OCI-LY1 (cell line): ENCODE measurements around the gene AKT2.

Experiments
- H2AFZ ChIP-seq: fragments of 200-600 bp; sonication (generic), shearing (Covaris generic); 2 replicates; pipeline ENCODE4 v1.6.0; 2014; ENCODE audit warnings: antibody characterized with exemption, mild to moderate bottlenecking, low read length
- H3F3A ChIP-seq: fragments of 200-600 bp; sonication (generic), shearing (Covaris generic); 2 replicates; pipeline ENCODE4 v1.6.0; 2014; ENCODE audit warnings: mild to moderate bottlenecking, antibody characterized with exemption, low read length, moderate library complexity; ENCODE audit not compliant: insufficient read depth
- H3K27ac ChIP-seq: fragments of 200-600 bp; sonication (generic); 2 replicates; pipeline ENCODE4 v1.5.1; 2014; ENCODE audit warnings: low read length, mixed run types, mild to moderate bottlenecking, low read depth; ENCODE audit not compliant: poor library complexity, severe bottlenecking
- H3K27me3 ChIP-seq: fragments of 200-600 bp; sonication (generic); 2 replicates; pipeline ENCODE4 v1.6.0; 2014; ENCODE audit warnings: antibody characterized with exemption, mild to moderate bottlenecking, low read length, moderate library complexity; ENCODE audit not compliant: insufficient read depth
- H3K36me3 ChIP-seq: fragments of 200-600 bp; sonication (generic); 2 replicates; pipeline ENCODE4 v1.6.1; 2014; ENCODE audit warnings: mild to moderate bottlenecking, antibody characterized with exemption, low read length, moderate library complexity, mixed read lengths; ENCODE audit not compliant: insufficient read depth
- H3K4me1 ChIP-seq: fragments of 200-600 bp; sonication (generic); 2 replicates; pipeline ENCODE4 v1.5.1; 2014; ENCODE audit warnings: mild to moderate bottlenecking, low read length, moderate library complexity; ENCODE audit not compliant: insufficient read depth, severe bottlenecking
- H3K4me2 ChIP-seq: fragments of 200-600 bp; sonication (generic), shearing (Covaris generic); 2 replicates; pipeline ENCODE4 v1.6.1; 2014; ENCODE audit warnings: low read length
- H3K4me3 ChIP-seq: fragments of 200-600 bp; sonication (generic); 2 replicates; pipeline ENCODE4 v1.5.1; 2014; ENCODE audit warnings: low read length, low read depth, mild to moderate bottlenecking, mixed read lengths; ENCODE audit not compliant: poor library complexity, severe bottlenecking
- H3K79me2 ChIP-seq: fragments of 200-600 bp; shearing (Covaris generic); 2 replicates; pipeline ENCODE4 v1.6.1; 2016; ENCODE audit warnings: mixed run types, low read length, mixed read lengths; ENCODE audit not compliant: insufficient read depth
- H3K9ac ChIP-seq: fragments of 200-600 bp; sonication (generic), shearing (Covaris generic); 2 replicates; pipeline ENCODE4 v1.6.1; 2014; ENCODE audit warnings: mild to moderate bottlenecking, low read length, mixed read lengths
- H3K9me2 ChIP-seq: fragments of 200-600 bp; sonication (generic), shearing (Covaris generic); 2 replicates; pipeline ENCODE4 v1.6.1; 2014; ENCODE audit warnings: low read depth, mild to moderate bottlenecking, low read length, mixed read lengths
- H3K9me3 ChIP-seq: fragments of 200-600 bp; shearing (Covaris generic); 2 replicates; pipeline ENCODE4 v1.6.1; 2014; ENCODE audit warnings: low read length, mixed read lengths
- H4K20me1 ChIP-seq: fragments of 200-600 bp; sonication (generic), shearing (Covaris generic); 2 replicates; pipeline ENCODE4 v1.6.0; 2016; ENCODE audit warnings: mild to moderate bottlenecking, low read length; ENCODE audit not compliant: insufficient read depth
- EZH2 ChIP-seq: fragments of 200-600 bp; sonication (generic), shearing (Covaris generic); IDR thresholded peaks from 2 replicates; pipeline ENCODE4 v1.8.0; 2017; ENCODE audit warnings: borderline replicate concordance, mixed run types, mild to moderate bottlenecking, antibody characterized with exemption, low read length, moderate library complexity, mixed read lengths
- TF ChIP-seq, protein P1 (sequence below): fragments of 200-600 bp; sonication (generic), shearing (Covaris generic); IDR thresholded peaks from 2 replicates; pipeline ENCODE4 v1.5.1; 2017; ENCODE audit warnings: mild to moderate bottlenecking, antibody characterized with exemption, low read length, moderate library complexity, mixed read lengths

Gene AKT2

GRCh38 chr19:40213251-40213829 is 71.8 kb downstream of the AKT2 start:
- H3K9ac ChIP-seq = no peak overlapping the region
- H4K20me1 ChIP-seq = no peaks in the 10 kb centered on the region
- H3F3A ChIP-seq = no peaks in the 10 kb centered on the region
- no peaks in the 10 kb centered on the region for H3K9me2 ChIP-seq
- H3K4me1 ChIP-seq = no peaks in the 10 kb centered on the region
- no peaks in the 10 kb centered on the region for H3K79me2 ChIP-seq
- H3K4me2 ChIP-seq = no peak overlapping the region
- TF ChIP-seq, protein P1, sequence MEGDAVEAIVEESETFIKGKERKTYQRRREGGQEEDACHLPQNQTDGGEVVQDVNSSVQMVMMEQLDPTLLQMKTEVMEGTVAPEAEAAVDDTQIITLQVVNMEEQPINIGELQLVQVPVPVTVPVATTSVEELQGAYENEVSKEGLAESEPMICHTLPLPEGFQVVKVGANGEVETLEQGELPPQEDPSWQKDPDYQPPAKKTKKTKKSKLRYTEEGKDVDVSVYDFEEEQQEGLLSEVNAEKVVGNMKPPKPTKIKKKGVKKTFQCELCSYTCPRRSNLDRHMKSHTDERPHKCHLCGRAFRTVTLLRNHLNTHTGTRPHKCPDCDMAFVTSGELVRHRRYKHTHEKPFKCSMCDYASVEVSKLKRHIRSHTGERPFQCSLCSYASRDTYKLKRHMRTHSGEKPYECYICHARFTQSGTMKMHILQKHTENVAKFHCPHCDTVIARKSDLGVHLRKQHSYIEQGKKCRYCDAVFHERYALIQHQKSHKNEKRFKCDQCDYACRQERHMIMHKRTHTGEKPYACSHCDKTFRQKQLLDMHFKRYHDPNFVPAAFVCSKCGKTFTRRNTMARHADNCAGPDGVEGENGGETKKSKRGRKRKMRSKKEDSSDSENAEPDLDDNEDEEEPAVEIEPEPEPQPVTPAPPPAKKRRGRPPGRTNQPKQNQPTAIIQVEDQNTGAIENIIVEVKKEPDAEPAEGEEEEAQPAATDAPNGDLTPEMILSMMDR = no peak
- TF ChIP-seq EZH2 = no peak
- H3K4me3 ChIP-seq = no peak overlapping the region
- no peak overlapping the region for H3K27ac ChIP-seq
- 0 out of 2 replicates have a peak, but pooled peaks cover 4% of the 10 kb centered on the region for H3K36me3 ChIP-seq
- H3K9me3 ChIP-seq = no peaks in the 10 kb centered on the region
- H3K27me3 ChIP-seq = no peaks in the 10 kb centered on the region
- no peak overlapping the region for H2AFZ ChIP-seq

GRCh38 chr19:40210889-40211288 is 74.3 kb downstream of the AKT2 start:
- H3K27ac ChIP-seq = no peak overlapping the region
- no peaks in the 10 kb centered on the region for H3F3A ChIP-seq
- no peak overlapping the region for H3K4me2 ChIP-seq
- no peak overlapping the region for H3K4me3 ChIP-seq
- H3K9me3 ChIP-seq = no peaks in the 10 kb centered on the region
- H3K9me2 ChIP-seq = no peaks in the 10 kb centered on the region
- H4K20me1 ChIP-seq = no peaks in the 10 kb centered on the region
- TF ChIP-seq, protein P1 = no peak
- no peak for TF ChIP-seq EZH2
- no peak overlapping the region for H2AFZ ChIP-seq
- no peaks in the 10 kb centered on the region for H3K27me3 ChIP-seq
- 0 out of 2 replicates have a peak, but pooled peaks cover 4% of the 10 kb centered on the region for H3K36me3 ChIP-seq
- no peaks in the 10 kb centered on the region for H3K79me2 ChIP-seq
- H3K4me1 ChIP-seq = no peaks in the 10 kb centered on the region
- no peak overlapping the region for H3K9ac ChIP-seq

DNA sequence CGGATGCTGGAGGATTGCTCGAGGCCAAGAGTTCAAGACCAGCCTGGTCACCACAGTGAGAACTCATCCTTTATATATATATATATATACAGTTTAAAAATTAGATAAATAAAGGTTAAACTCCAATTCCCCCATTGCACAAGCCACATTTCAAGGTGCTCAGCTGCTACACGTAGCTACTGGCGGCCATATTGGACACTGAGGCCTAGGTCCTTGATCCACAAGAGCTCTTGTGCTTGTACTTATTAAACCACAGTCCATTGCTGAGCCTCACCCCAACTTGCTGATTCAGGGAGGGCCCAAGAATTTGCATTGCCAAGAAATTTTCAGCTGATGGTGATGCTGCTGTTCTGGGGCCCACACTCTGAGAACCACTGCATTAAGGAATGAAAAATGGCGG is 76.5 kb downstream of the AKT2 start:
- Histone ChIP-seq H3K4me1 (no peaks in the 10 kb centered on the region), H3K9ac (no peak overlapping the region), H3K9me3 (no peaks in the 10 kb centered on the region), H3K79me2 (no peaks in the 10 kb centered on the region), H3K27me3 (no peaks in the 10 kb centered on the region), H3K4me3 (no peak overlapping the region), H3F3A (no peaks in the 10 kb centered on the region), H4K20me1 (no peaks in the 10 kb centered on the region), H3K4me2 (no peak overlapping the region), H3K36me3 (0 out of 2 replicates have a peak, but pooled peaks cover 4% of the 10 kb centered on the region), H3K27ac (no peak overlapping the region), H2AFZ (no peak overlapping the region), H3K9me2 (no peaks in the 10 kb centered on the region)
- TF ChIP-seq, protein P1 = no peak
- no peak for TF ChIP-seq EZH2
